HG02938 (cell line): ENCODE data around the gene SMS.
A peak's percentile ranks its signal among the peaks of the same experiment; 100 is the strongest.
"Not testable (repeated sequence)": the region's sequence is repeated elsewhere in the genome, so short reads cannot be mapped to it uniquely, and the experiment has no call there.

Experiments
- ATAC-seq: cut with Tn5 transposase; IDR thresholded peaks from one replicate; pipeline ENCODE4 v1.9.1; 2021; ENCODE audit warnings: mild to moderate bottlenecking, moderate library complexity; ENCODE audit not compliant: unreplicated experiment

SMS gene

GRCh38 chrX:21950557-21950956, 10.0 kb downstream of the SMS start:
- ATAC-seq, result not testable (repeated sequence)

GRCh38 chrX:21952624-21953023, 12.1 kb downstream of the SMS start:
- ATAC-seq, result no peak

DNA sequence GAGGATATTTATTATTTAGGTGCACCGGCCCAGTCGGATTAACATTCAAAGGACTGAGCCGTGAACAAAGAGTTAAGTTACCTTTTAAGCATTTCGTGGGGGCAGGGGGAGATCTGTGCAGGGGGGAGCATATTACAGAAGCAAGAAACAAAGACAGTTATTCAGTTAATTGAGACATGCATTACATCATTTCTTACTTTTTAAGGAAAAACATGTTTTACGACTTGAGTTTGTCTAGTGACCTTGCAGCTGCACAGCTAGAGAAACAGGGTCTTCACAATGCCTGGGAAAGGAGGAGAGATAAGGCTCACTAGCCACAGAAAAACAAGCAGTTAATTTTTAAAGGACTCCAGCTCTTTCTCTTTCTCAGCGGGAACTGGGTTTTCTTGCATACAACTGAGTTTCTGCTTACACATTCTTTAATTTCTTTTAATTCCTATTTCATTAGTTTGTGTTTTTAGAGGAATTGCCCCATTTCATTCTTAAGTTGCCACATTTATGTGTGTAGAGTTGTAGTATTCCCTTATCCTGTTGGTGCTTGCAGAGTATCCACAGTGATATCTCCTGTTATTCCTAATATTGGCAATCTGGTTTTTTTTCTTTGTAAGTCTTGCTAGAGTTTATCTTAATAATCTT, 12.8 kb downstream of the SMS start:
- ATAC-seq, result not testable (repeated sequence)

DNA sequence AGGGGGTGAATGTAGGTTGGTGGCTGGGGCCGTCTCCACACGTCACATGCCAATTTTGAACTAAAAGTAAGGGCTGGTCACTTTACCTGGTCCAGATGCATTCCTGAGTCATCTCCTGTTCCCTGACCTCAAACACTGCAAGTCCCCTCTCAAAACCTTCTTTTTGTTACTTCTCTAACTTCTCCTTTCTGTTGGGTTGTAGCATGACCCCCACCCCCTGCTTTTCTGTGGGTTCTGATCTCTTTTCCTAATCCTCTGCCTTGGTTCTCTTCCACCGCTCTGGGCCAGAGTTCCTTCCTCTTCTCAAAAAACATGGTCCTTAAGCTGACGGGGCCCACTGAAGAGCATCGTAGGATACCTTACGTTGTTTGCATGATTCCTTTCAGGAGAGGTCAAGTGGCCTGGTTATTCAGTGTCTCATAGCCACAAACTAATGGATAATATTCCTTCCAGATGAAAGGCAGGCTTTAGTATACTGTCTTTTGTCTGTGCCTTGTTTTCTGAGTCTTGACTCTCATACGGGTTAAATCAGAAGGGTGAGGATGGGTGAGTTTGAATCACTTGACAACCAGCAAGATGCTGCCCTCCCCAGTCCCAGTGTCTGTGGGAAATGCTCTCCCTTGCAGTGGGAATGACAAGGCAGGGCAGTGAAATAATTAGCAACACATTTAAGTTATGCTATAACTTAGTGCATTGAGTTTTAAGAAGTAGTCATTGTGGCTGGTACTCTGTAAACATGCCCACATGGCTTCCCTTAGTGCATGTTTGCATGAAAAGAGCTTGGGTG, 15.1 kb downstream of the SMS start:
- no peak for ATAC-seq

DNA sequence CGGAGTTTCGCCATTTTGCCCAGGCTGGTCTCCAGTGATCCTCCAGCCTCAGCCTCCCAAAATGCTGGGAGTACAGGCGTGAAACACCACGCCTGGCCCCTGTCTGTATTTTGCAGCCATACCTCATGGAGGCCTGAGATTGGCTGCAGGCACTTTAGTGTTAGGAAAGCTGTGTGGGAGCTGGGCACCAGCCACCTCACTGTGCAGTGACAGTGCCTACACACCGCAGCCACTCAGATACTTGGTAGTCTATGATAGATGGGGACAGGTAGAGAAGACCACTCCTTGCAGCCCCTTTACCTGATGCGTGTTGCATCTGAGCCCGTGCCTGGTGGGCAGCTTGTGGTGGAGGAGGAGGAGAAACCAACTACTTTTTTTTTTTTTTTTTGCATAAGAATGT, 16.3 kb downstream of the SMS start:
- ATAC-seq, result no peak

DNA sequence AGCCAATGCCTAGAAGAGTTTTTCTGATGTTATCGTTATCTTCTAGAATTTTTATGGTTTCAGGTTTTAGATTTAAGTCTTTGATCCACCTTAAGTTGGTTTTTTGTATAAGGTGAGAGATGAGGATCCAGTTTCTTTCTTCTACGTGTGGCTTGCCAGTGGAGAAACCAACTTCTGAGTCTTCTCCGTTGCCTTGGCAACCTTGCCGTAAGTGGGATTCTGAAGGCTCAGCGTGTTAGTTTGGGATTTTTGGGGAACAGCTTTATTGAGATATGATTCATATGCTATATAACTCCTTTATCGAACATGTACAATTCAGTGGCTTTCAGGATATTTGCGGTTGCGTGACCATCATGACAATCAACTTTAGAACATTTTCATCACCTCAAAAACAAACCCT, 17.7 kb downstream of the SMS start:
- ATAC-seq, result no peak

DNA sequence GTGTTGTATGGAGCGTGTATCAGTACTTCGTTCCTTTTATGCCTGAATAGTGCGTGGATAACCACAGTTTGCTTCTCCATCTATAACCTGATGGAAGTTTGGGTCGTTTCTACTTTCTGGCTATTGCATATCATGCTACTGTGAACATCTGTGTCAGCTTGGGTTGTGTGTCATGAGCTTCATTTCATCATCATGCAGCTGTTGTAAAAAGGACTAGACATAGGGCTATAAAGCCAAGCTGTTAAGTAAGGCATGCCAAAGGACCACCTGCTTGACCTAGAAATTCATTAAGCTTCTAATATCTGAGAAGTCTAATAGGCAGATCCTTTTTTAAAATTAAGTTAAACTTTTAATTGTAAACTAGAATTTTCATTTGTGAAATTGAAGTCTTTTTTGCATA, 18.4 kb downstream of the SMS start:
- ATAC-seq, result no peak

- peak; percentile 65 for ATAC-seq
These were observed 19.0 kb downstream of the SMS start for GRCh38 chrX:21959362-21960051.

DNA sequence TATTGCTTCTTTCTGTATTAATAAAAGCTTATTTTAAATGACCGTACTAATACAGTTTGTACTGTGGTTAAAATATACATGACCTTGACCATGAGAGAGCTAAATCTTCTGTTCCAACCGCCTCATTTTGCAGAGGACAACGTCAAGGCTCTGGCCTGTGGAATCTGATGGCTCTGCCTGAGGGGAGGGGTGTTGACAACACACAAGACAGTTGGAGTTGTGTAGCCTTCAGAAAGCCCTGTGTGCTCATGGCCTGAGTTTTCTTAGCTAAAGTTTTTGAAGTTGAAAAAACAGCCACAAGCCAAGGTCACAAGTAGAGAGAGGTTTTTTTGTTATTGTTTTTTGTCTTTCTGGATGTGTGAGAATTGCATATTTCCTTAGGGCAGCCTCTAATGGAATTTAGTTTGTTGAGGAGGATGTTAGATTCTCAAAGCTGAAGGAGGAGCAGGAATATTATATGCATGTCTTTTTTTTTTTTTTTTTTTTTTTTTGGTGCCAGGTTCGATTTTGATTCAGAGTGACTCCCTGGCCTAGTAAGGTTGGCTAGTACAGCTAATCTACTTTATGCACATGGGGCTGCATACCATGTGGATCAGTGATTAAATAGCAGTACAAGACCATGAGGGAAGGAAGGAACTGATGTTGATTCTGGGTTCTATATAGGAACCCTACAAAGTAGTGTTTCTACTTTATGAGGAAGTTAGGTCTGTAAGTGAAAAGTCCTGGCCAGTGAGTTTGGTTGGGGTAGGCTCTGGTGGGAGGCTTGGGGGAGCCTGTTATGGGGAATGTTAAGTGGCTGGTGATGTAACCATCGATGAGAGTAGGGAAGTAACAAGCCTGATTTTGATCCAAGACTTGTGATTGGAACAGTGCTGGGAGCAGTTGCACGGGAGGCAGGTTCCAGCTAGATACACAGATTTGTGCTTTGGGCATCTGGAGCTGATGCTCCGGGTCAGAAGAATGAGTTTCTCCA, 20.3 kb downstream of the SMS start:
- ATAC-seq, result no peak

DNA sequence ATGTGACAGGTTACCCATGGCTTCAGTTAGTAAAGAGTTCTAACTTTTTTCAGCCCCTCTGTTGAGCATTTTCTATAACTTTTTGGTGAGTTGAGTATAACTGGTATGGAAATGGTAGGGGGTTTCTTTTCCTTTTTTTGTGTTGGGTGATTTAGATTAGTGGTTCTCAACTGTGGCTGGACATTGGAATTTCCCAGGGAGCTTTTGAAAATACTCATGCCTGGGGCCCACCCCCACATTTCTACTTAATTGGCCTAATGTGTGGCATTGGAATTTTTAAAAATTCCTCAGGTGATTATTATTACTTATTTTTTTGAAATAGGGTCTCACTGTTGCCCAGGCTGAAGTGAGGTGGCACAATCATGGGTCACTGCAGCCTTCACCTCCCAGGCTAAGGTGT, 21.9 kb downstream of the SMS start:
- ATAC-seq, result no peak

DNA sequence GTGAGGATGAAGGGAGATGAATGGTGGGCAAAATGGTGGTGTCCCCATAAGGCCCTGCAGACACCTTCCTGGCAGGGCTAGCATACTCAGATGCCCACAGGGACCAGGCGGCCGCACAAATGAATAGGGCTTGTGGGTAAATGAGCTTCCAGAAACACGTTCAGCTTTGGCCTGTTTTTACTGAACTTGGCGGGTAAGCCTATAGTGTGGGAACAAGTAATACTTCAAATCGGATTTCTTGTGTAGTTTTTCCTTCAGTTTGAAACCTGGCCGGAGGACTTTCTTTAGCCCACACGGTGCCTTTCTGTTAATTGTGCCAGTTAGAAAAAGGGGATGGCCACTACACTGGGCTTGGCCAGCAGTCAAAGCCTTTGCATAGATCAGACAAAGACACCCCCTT, 22.8 kb downstream of the SMS start:
- no peak for ATAC-seq

- ATAC-seq, result no peak
These were observed 23.4 kb downstream of the SMS start for GRCh38 chrX:21963731-21964405.

GRCh38 chrX:21966866-21967265, 26.4 kb downstream of the SMS start:
- ATAC-seq, result no peak

DNA sequence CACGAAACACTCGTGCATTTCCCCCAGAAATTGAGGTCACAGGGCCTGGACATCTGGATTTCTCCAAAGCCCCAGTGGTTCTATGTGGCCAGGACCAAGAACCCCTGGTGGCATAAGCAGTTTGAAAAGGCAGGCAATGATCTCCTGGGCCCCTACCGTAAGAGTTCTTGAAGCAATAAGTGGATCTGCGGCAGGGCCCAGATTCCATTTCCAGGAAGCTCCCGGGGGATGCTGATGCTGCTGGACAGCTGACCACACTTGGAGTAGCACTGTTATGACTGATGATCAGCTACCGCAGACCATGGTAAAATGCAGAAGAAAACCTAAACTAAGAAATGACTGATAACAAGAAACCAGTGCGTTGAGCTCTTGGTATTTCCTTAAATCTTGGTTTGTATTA, 27.8 kb downstream of the SMS start:
- ATAC-seq, result no peak

GRCh38 chrX:21970326-21970725, 29.8 kb downstream of the SMS start:
- no peak for ATAC-seq

- ATAC-seq, result no peak
These were observed 31.5 kb downstream of the SMS start for GRCh38 chrX:21972046-21972445.

DNA sequence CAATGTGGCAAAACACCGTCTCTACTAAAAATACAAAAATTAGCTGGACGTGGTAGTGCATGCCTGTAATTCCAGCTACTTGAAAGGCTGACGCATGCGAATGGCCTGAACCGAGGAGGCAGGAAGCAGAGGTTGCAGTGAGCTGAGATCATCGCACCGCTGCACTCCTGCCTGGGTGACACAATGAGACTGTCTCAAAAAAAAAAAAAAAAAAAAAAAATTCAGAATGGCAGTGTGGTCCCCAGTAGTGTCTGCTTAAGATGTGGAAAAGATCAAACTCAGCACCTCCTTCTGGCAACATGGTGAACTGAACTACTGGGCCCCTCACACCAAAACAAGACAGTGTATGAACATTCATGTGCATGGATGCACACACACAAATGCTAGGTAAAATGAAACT, 32.2 kb downstream of the SMS start:
- ATAC-seq, result no peak

GRCh38 chrX:21973321-21974010, 33.0 kb downstream of the SMS start:
- ATAC-seq, result no peak

DNA sequence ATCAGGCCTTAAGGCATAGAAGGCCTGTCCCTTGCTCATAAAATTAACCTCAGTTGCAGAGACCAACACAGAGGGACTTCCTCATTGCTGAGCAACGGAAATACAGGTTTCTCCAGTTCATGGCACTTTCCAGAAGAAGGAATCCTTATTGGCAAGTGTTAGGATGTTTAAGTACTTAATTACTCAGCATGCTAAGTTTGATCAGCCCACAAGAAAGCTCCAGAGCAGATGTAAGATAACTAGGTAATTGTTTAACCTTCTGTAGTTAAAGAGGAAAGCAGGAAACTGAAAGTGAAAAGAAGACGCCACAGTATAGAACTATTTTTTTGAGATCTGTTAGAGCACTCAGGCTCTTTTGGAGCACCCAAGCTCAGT, 33.5 kb downstream of the SMS start:
- ATAC-seq, result peak; percentile 74

GRCh38 chrX:21975242-21975641, 34.7 kb downstream of the SMS start:
- ATAC-seq, result no peak
